ENCODE results near the gene MAT1A. TPM values are rescaled to one million over a fixed set of nuclear protein-coding genes. Genes with fewer than 3 reads are reported as not detected.

MAT1A gene
- total and polyA plus RNA-seq, 2 of the 8 experiments (the other 6 are each of a cell fraction or from before 2014, with no cell fraction given): 4.1 to 6.4 TPM

DNA sequence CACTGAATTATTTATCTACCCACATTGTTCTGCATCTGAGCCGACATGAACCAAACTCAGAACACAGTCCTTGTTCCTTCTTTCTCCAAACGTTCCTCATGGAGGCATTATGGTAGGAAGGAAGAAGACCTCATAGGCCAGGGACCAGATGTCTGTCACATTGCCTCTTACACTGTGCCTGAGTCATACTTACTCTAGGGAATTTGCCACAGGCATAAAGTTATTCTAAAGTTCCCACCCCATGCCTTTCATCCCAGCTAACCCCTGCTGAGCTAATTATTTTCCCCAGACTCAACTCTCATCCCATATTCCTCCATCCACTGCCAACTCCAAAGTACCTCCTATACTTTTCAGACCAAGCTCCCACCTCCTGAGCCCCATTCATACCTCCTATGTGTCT is 21.2 kb downstream of the MAT1A start (continued):
- TF ChIP-seq, protein P1, sequence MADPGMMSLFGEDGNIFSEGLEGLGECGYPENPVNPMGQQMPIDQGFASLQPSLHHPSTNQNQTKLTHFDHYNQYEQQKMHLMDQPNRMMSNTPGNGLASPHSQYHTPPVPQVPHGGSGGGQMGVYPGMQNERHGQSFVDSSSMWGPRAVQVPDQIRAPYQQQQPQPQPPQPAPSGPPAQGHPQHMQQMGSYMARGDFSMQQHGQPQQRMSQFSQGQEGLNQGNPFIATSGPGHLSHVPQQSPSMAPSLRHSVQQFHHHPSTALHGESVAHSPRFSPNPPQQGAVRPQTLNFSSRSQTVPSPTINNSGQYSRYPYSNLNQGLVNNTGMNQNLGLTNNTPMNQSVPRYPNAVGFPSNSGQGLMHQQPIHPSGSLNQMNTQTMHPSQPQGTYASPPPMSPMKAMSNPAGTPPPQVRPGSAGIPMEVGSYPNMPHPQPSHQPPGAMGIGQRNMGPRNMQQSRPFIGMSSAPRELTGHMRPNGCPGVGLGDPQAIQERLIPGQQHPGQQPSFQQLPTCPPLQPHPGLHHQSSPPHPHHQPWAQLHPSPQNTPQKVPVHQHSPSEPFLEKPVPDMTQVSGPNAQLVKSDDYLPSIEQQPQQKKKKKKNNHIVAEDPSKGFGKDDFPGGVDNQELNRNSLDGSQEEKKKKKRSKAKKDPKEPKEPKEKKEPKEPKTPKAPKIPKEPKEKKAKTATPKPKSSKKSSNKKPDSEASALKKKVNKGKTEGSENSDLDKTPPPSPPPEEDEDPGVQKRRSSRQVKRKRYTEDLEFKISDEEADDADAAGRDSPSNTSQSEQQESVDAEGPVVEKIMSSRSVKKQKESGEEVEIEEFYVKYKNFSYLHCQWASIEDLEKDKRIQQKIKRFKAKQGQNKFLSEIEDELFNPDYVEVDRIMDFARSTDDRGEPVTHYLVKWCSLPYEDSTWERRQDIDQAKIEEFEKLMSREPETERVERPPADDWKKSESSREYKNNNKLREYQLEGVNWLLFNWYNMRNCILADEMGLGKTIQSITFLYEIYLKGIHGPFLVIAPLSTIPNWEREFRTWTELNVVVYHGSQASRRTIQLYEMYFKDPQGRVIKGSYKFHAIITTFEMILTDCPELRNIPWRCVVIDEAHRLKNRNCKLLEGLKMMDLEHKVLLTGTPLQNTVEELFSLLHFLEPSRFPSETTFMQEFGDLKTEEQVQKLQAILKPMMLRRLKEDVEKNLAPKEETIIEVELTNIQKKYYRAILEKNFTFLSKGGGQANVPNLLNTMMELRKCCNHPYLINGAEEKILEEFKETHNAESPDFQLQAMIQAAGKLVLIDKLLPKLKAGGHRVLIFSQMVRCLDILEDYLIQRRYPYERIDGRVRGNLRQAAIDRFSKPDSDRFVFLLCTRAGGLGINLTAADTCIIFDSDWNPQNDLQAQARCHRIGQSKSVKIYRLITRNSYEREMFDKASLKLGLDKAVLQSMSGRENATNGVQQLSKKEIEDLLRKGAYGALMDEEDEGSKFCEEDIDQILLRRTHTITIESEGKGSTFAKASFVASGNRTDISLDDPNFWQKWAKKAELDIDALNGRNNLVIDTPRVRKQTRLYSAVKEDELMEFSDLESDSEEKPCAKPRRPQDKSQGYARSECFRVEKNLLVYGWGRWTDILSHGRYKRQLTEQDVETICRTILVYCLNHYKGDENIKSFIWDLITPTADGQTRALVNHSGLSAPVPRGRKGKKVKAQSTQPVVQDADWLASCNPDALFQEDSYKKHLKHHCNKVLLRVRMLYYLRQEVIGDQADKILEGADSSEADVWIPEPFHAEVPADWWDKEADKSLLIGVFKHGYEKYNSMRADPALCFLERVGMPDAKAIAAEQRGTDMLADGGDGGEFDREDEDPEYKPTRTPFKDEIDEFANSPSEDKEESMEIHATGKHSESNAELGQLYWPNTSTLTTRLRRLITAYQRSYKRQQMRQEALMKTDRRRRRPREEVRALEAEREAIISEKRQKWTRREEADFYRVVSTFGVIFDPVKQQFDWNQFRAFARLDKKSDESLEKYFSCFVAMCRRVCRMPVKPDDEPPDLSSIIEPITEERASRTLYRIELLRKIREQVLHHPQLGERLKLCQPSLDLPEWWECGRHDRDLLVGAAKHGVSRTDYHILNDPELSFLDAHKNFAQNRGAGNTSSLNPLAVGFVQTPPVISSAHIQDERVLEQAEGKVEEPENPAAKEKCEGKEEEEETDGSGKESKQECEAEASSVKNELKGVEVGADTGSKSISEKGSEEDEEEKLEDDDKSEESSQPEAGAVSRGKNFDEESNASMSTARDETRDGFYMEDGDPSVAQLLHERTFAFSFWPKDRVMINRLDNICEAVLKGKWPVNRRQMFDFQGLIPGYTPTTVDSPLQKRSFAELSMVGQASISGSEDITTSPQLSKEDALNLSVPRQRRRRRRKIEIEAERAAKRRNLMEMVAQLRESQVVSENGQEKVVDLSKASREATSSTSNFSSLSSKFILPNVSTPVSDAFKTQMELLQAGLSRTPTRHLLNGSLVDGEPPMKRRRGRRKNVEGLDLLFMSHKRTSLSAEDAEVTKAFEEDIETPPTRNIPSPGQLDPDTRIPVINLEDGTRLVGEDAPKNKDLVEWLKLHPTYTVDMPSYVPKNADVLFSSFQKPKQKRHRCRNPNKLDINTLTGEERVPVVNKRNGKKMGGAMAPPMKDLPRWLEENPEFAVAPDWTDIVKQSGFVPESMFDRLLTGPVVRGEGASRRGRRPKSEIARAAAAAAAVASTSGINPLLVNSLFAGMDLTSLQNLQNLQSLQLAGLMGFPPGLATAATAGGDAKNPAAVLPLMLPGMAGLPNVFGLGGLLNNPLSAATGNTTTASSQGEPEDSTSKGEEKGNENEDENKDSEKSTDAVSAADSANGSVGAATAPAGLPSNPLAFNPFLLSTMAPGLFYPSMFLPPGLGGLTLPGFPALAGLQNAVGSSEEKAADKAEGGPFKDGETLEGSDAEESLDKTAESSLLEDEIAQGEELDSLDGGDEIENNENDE (IDR thresholded peaks at IDR 0.05; ENCODE audit: insufficient replicate concordance, low read length): no peak
- TF ChIP-seq BACH1 (IDR thresholded peaks at IDR 0.05; ENCODE audit: low read length): no peak
- TF ChIP-seq SIRT6 (IDR thresholded peaks at IDR 0.05; ENCODE audit: low read length): no peak
- TF ChIP-seq SUZ12 (IDR thresholded peaks at IDR 0.05; ENCODE audit: low read length): no peak
- no peak for TF ChIP-seq NANOG (IDR thresholded peaks at IDR 0.05; ENCODE audit: insufficient read depth, low read depth, low read length, poor library complexity, severe bottlenecking)
- TF ChIP-seq CHD2 (IDR thresholded peaks at IDR 0.05; ENCODE audit: low read length): no peak
- TF ChIP-seq POLR2AphosphoS5 (IDR thresholded peaks at IDR 0.05; ENCODE audit: low read depth, low read length): no peak
- no peak for TF ChIP-seq ZNF274 (IDR thresholded peaks at IDR 0.05; ENCODE audit: borderline replicate concordance, extremely low read depth, low read length)
- no peak for TF ChIP-seq SRF (IDR thresholded peaks at IDR 0.05; ENCODE audit: low read depth, low read length)
- TF ChIP-seq HDAC6 (IDR thresholded peaks at IDR 0.05; ENCODE audit: low read depth, low read length): no peak
- no peak for TF ChIP-seq TAF1 (IDR thresholded peaks at IDR 0.05; ENCODE audit: low read depth, low read length)
- no peak for TF ChIP-seq CHD1 (IDR thresholded peaks at IDR 0.05; ENCODE audit: low read depth, low read length)
- TF ChIP-seq, protein P2, sequence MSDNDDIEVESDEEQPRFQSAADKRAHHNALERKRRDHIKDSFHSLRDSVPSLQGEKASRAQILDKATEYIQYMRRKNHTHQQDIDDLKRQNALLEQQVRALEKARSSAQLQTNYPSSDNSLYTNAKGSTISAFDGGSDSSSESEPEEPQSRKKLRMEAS (IDR thresholded peaks at IDR 0.05): no peak
